IPS-20b (cell line): ENCODE measurements around the gene B4GALT5.

Experiments used
- H3K27ac ChIP-seq: one replicate; pipeline ENCODE4 v1.5.1; 2013; ENCODE audit warnings: low read length
- H3K27me3 ChIP-seq: 2 replicates; pipeline ENCODE4 v1.6.1; 2013; ENCODE audit warnings: mild to moderate bottlenecking, low read length, inconsistent platforms; ENCODE audit not compliant: insufficient read depth
- H3K36me3 ChIP-seq: 2 replicates; pipeline ENCODE4 v1.6.1; 2013; ENCODE audit warnings: low read depth, mild to moderate bottlenecking, inconsistent platforms, low read length, moderate library complexity; ENCODE audit not compliant: insufficient read depth
- H3K4me1 ChIP-seq: 2 replicates; pipeline ENCODE4 v1.6.1; 2013; ENCODE audit warnings: mild to moderate bottlenecking, control low read depth, inconsistent platforms, low read length, moderate library complexity; ENCODE audit not compliant: insufficient read depth
- H3K4me3 ChIP-seq: 2 replicates; pipeline ENCODE4 v1.5.1; 2013; ENCODE audit warnings: mild to moderate bottlenecking, low read length, inconsistent platforms
- H3K9ac ChIP-seq: 2 replicates; pipeline ENCODE4 v1.6.1; 2013; ENCODE audit warnings: low read depth, mild to moderate bottlenecking, inconsistent platforms, low read length, moderate library complexity
- H3K9me3 ChIP-seq: 2 replicates; pipeline ENCODE4 v1.6.1; 2013; ENCODE audit warnings: mild to moderate bottlenecking, low read depth, low read length, inconsistent platforms; ENCODE audit not compliant: insufficient read depth

The B4GALT5 gene

DNA sequence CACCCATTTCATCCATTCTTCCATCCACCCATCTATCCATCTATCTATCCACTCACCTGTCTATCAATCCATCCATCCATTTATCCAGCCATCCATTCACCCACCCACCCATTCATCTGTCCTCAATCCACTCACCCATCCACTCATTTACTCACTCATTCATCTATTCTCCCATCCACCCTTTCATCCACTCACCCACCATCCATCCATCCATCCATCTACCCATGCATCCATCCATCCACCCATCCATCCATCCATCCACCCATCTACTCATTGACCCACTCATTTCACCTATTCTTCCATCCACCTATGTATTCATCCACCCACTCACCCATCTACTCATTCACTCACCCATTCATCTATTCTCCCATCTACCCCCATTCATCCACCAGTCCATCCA lies 121.6 kb downstream of the B4GALT5 start:
- H3K4me1 ChIP-seq = no peaks in the 10 kb centered on the region
- no peak overlapping the region for H3K9ac ChIP-seq
- H3K27me3 ChIP-seq = no peaks in the 10 kb centered on the region
- H3K9me3 ChIP-seq = no peaks in the 10 kb centered on the region
- no peaks in the 10 kb centered on the region for H3K36me3 ChIP-seq
- H3K4me3 ChIP-seq = no peak overlapping the region
- no peak overlapping the region for H3K27ac ChIP-seq

DNA sequence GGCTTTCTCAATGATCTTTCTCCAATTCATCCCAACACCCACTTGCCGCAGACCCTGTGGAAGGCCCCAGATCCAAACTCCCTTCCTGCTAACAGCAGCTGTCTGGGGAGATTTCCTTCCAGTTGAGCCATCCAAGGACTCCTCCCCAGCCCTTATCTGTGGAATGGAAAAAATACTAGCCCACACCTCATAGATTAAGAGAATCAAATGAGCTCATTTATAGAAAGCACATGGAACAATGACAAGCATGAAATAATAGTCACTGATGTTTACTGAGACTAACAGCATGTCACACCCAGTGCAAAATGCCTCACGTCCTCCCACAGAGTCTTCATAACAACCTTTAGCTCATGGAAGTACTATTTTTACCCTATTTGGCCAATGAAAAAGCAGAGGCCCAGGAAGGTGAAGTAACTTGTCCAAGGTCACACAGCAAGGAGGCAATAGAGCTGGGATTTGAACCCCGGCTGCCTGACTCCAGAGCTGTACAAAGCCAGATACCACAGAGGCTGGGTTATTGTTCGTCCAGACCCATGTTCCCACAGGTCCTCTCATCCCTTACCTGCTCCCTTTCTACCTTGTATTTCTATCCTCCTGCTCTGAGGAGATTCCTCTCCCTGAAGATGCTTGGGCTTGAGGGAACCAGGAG lies 122.3 kb downstream of the B4GALT5 start:
- H3K36me3 ChIP-seq = no peaks in the 10 kb centered on the region
- H3K9me3 ChIP-seq = no peaks in the 10 kb centered on the region
- H3K27me3 ChIP-seq = no peaks in the 10 kb centered on the region
- no peak overlapping the region for H3K9ac ChIP-seq
- H3K27ac ChIP-seq = no peak overlapping the region
- no peaks in the 10 kb centered on the region for H3K4me1 ChIP-seq
- no peak overlapping the region for H3K4me3 ChIP-seq

DNA sequence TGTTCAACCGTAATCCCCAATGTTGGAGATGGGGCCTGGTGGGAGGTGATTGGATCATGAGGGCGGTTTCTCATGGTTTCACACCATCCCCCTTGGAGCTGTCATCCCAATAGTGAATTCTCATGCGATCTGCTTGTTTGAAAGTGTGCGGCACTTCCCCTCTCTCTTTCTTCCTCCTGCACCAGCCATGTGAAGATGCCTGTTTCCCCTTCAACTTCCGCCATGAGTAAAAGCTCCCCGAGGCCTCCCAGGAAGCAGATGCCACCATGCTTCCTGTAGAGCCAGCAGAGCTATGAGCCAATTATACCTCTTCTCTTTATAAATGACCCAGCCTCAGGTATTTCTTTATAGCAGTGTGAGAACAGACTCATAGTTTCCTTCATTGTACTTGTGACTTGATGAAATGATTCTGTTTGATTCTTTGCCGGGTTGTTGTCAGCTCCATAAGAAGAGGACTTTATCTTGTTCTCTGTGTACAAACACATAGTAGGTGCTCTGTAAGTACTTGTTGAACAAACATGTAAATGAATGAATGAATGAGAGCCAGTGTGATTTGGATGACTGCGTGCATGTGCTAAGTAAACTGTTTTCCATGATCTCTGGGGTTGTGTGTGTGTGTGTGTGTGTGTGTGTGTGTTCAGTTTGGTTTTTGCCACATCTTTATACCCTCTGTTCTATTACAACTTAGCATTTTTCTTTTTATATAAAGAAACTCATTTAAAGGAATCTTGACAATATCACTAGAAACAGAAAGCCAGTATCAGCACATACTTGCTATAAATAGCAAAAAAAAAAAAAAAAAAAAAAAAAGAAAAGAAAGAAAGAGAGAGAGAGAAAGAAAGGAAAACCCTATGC lies 123.3 kb downstream of the B4GALT5 start:
- H3K9me3 ChIP-seq = no peaks in the 10 kb centered on the region
- no peaks in the 10 kb centered on the region for H3K4me1 ChIP-seq
- H3K4me3 ChIP-seq = no peak overlapping the region
- H3K27ac ChIP-seq = no peak overlapping the region
- no peak overlapping the region for H3K9ac ChIP-seq
- no peaks in the 10 kb centered on the region for H3K27me3 ChIP-seq
- no peaks in the 10 kb centered on the region for H3K36me3 ChIP-seq

DNA sequence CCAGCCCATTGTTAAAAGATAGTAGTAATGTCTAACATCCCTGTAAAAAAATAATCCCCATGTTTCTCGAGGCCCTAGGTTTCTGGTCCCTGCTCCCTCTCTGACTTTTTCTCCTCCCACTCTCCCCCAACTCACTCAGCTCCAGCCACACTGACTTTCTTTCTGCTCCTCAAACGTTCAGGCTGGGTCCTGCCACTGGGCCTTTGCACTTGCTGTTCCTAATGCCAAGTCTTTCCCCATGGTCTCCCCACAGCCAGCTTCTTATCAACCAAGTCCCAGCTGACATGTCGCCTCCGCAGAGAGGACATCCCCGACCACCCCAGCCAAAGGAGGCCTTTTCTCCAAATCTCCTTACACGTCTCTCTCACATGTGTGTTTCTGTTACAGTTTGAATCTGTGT lies 123.9 kb downstream of the B4GALT5 start:
- no peaks in the 10 kb centered on the region for H3K4me1 ChIP-seq
- H3K27me3 ChIP-seq = no peaks in the 10 kb centered on the region
- no peaks in the 10 kb centered on the region for H3K36me3 ChIP-seq
- no peak overlapping the region for H3K4me3 ChIP-seq
- no peaks in the 10 kb centered on the region for H3K9me3 ChIP-seq
- H3K27ac ChIP-seq = no peak overlapping the region
- H3K9ac ChIP-seq = no peak overlapping the region

DNA sequence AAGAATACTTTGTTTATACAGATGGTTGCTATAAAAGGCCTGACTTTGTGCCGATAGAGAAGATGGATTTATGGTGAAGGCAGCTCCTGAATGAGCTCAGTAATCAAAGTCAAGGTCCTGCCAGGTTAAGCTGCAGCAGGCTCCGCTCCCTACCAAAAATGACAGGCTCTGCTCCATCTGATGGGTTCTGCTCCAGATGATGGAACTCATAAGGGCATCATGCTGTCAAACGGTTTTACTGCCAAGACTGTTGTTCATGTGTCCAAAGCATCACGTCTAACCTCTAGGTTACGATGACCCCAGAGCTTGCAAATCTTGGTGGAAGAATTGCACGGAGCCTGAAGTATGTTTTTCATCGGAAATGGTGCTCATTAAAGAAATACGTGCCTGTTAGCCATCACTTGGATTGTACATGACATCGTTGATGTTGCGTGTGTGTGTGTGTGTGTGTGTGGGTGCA lies 126.5 kb downstream of the B4GALT5 start:
- H3K9ac ChIP-seq = no peak overlapping the region
- H3K27ac ChIP-seq = no peak overlapping the region
- no peaks in the 10 kb centered on the region for H3K4me1 ChIP-seq
- H3K36me3 ChIP-seq = no peaks in the 10 kb centered on the region
- peaks cover 5% of the 10 kb centered on the region; the same call in 1 of the 2 replicates for H3K9me3 ChIP-seq
- no peak overlapping the region for H3K4me3 ChIP-seq
- H3K27me3 ChIP-seq = no peaks in the 10 kb centered on the region

DNA sequence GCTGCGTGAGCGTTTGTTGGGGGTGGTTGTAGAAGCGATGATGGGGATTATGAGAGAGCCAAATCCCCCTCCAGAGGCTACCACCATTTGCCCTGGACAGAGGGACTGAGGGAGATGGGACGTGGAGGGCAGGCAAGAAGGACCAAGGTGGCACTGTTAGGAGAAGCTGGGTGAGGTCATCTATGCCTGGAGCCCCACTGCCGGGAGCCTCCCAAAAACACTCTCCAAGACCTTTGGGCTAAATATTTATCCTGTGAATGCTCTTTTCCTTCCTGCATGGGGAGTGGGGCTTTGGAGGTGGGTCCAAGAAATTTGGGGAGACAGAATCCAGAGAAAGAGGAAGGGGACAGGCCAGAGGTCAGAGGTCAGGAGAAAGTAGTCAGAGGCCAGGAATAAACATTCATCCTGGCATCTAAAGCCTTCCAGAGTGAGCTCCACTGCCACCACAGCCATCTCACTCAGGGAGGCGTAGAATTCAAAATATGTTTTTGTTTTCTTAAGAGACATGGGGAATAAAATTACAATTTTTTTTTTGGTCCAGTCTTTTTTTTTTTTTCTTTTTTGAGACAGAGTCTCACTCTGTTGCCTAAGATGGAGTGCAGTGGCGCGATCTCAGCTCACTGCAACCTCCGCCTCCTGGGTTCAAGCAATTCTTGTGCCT lies 128.0 kb downstream of the B4GALT5 start:
- Histone ChIP-seq H3K27me3 (no peaks in the 10 kb centered on the region), H3K4me1 (no peaks in the 10 kb centered on the region), H3K4me3 (no peak overlapping the region), H3K27ac (no peak overlapping the region), H3K9ac (no peak overlapping the region), H3K9me3 (peaks cover 5% of the 10 kb centered on the region), H3K36me3 (no peaks in the 10 kb centered on the region)

DNA sequence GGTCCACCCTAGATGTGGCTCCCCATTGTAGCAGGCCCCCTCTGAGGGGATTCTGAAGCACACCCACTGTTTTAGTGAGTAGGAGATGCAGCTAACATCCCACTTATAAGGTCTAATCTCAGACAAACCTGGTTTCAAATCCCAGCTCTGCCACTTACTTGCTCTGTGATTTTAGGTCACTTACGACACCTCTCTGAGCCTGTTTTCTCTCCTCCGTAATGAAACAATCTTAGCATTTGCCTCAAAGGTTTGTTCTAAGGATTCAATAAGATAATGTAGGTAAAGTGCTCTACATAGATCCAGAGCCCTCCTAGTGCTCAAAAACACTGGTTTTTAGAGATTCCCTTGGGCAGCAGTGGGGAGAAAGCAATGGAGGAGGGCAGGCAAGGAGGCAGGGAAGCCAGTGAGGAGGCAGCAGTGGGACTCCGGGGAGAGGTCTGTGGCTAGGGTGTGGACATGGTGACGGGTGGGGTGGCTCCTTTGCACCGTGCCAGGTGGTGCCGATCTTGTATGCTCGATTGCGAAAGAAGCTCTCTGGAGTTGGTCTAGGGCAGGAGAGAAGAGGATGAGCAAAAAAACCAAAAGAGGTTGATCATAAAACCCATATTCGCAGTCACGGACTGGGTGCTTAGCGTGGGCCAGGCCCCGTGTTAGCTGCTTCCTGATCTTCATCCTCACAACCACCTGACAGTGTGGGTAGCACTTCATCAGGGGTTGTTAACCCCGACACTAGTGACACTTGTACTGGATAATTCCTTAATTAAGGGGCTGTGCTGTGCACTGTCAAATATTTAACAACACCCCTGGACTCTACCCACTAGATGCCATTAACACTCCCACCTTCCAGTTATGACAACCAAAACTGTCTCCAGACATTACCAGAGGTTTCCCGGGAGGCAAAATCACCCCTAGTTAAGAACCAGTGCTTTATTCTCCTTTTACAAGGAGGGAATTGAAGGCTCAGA lies 129.0 kb downstream of the B4GALT5 start:
- Histone ChIP-seq H3K27me3 (no peaks in the 10 kb centered on the region), H3K36me3 (no peaks in the 10 kb centered on the region), H3K4me3 (no peak overlapping the region), H3K27ac (no peak overlapping the region), H3K9me3 (peaks cover 5% of the 10 kb centered on the region), H3K9ac (no peak overlapping the region), H3K4me1 (peaks cover 7% of the 10 kb centered on the region; the same call in 1 of the 2 replicates)

DNA sequence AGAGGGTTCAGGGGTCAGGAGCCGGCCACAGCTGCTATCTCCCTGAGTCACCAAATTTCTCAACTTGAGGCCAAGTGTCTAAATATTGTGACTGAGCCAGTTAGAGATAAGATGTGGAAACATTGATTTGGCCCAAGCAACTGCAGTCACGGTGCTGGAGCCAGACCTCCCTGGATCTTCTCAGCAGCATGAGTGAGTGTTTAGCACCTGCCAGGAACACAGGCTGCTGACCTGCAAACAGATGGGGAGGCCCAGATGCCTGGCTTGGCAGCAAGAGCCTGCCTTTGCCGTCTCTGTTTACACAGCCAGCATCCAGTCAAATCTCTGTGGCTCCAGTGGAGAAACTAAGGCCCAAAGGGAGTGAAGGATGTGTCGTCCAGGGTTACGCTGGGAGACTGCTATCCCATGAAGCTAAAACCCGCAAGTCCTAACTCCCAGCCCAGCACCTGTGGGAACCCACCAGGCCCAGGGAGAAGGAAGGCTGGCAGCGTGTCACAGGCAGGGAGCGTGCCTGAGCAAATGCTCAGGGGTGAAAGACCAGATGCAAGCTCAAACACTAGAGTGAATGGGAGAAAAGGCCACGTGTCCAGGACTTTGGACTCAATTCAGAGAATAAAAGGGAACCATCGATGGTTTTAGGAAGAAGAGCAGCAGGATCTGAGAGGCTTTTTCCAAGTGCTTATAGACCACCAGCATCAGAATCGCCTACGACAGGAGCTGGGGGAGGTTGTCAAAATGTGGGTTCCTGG lies 129.8 kb downstream of the B4GALT5 start:
- Histone ChIP-seq H3K27me3 (no peaks in the 10 kb centered on the region), H3K9ac (no peak overlapping the region), H3K27ac (no peak overlapping the region), H3K4me1 (peaks cover 7% of the 10 kb centered on the region; the same call in 1 of the 2 replicates), H3K4me3 (no peak overlapping the region), H3K9me3 (peaks cover 5% of the 10 kb centered on the region), H3K36me3 (no peaks in the 10 kb centered on the region)

DNA sequence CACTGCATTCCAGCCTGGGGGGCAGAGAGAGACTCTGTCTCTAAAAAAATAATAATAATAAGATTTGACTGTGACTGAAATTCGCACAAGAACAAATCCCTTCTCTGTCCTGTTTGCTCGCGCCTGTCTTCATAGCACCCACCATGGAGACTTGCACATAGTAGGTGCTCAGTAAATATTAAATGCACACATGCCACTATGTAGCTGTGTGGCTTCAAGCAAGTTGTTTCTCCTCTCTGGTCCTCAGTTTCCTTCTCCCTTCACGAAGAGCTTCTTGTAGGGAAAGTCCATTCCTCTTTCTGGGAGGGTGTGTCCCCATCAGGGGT lies 130.4 kb downstream of the B4GALT5 start:
- Histone ChIP-seq H3K27ac (no peak overlapping the region), H3K9me3 (peaks cover 5% of the 10 kb centered on the region), H3K36me3 (no peaks in the 10 kb centered on the region), H3K4me1 (peaks cover 7% of the 10 kb centered on the region; the same call in 1 of the 2 replicates), H3K9ac (no peak overlapping the region), H3K27me3 (no peaks in the 10 kb centered on the region), H3K4me3 (no peak overlapping the region)
